Activated T-cell treated with anti-CD3 and anti-CD28 coated beads for 48 hours (primary cell): ENCODE data around the gene AIP.
"Not testable (repeated sequence)": the region's sequence is repeated elsewhere in the genome, so short reads cannot be mapped to it uniquely, and the experiment has no call there.

Experiments used
- DNase-seq: peaks from one replicate; pipeline ENCODE4 v3.0.0-alpha.2; 2020; ENCODE audit warnings: low read depth

AIP gene

DNA sequence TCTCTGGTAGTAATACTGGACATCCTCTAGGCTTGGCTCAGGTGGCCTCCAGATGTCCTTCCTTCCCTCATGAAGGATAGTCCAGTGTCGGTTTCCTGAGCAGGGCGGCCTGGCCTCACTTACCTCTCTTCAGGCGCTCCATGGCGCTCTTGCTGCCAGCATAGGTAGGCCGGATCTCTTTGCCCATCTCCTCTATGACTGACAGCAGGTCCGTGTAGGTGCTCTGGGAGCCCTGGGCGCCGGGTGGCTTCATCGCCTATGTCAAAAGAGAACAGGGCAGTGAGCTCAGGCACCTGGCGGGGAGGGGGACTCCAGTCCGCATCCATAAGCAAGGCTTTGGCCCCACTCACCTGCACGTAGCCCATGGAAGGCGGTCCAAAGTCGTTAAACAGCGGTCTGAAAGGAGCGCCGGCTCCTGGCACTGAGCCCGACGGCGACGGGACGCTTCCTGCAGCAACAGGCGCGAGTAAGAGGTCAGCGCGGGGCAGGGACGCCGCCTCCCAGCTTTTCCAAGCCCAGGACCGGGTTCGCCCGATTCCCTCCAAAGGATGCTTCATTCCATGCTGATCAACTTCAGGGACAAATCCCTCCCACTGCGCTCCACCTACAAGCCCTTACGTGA, 24.5 kb downstream of the AIP start:
- no peak for DNase-seq

DNA sequence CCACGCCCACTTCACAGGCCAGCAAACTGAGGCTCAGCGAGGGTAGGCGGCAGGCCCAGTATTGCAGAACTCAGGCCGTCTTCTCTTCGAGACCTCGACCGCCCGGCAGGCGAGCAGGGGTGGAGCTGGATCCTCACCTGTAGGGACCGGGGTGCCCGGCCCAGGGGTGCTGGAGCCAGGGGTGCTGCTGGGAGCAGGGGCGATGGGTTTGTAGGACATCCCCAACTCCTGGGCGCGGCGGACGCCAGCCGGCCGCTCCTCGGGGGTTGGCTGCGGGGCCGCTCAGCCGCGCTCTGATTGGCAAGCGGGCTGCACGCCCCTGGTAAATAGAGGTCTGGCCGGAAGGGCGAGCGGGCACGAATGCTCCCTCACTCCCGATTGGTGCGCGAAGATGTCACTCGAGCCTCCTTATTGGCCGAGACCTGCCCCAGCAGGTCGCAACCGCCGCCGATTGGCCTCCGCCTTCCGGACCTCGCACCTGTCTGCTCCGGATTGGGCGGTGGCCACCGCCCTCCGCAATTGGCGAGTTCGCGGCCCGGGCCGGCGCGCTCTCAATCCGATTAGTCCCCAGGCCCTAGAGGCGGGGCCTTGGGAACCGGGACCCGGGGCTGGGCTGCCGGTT, 25.1 kb downstream of the AIP start, which contains the start of gene CDK2AP2:
TSS of gene CDK2AP2 (minus strand) at position 299 of the 622 bp plus-strand sequence. CDS start at position 219, 80 bp downstream.
- peak; percentile 98 for DNase-seq

DNA sequence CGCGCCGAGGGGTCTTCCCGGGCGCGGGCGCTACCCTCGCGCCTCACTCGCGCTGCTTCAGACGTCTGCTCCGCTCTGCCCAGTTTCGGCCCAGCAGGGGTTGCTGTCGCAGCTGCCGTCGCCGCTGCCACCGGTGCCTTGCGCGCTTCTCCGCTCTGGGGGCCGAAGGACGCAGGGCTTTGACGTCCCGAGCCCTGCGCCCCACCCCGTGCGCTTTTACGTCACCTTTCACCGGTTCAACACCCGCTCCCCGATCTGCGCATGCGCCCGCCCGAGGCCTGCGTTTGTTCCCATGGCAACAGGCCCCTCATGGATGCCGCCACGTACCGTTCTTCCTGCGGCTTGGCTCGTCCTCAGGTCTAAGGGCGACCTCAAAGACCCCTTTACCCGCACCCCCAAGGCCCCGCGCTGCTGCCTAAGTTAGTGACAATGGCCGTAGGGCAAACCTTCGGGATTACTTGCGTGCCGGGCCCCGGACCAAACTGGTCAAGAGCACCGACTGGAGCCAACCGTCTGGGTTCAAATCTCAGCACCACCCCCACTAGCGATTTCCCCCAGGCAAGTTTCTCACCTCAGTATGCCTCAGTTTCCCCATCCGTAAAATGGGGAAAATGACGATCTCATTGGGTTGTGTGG, 25.8 kb downstream of the AIP start:
- peak; percentile 97 for DNase-seq

DNA sequence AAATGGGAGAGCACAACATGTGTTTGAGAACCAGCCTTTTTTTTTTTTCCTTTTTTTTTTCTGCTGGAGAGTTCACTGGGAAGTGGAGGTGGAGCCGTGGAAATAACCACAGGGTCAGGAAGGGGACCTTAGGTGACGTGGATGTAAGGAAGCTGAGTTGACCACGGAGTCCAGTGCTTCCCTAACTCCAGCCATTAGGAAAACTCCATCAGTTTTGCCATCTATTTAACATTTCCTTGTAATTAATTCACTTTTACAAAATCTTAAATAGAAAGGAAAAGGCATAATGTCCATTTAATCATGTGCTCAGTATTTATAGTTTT, 27.2 kb downstream of the AIP start:
- no peak for DNase-seq

GRCh38 chr11:67511558-67511957, 28.7 kb downstream of the AIP start:
- not testable (repeated sequence) for DNase-seq

- DNase-seq, result no peak
Observed at GRCh38 chr11:67514116-67514515, 31.3 kb downstream of the AIP start.

DNA sequence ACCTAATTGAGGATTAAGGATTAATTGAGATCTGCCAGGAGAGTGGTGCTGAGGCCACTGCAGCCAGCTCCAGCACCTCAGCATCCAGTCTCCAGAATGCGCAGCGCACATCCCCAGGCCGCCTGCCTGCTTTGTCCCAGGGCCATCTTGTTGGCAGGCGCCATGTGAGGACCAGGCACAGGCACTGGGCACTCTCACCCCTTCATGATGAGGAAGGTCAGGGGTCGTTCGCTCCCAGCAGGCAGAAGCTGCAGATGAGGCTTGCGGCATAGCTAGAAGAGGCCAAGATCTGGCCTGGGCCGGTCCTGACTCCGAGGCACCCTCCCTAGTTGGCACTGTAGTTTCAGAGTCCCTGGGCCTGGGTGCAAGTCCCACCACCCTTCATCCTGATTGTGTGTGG, 34.0 kb downstream of the AIP start:
- no peak for DNase-seq

DNA sequence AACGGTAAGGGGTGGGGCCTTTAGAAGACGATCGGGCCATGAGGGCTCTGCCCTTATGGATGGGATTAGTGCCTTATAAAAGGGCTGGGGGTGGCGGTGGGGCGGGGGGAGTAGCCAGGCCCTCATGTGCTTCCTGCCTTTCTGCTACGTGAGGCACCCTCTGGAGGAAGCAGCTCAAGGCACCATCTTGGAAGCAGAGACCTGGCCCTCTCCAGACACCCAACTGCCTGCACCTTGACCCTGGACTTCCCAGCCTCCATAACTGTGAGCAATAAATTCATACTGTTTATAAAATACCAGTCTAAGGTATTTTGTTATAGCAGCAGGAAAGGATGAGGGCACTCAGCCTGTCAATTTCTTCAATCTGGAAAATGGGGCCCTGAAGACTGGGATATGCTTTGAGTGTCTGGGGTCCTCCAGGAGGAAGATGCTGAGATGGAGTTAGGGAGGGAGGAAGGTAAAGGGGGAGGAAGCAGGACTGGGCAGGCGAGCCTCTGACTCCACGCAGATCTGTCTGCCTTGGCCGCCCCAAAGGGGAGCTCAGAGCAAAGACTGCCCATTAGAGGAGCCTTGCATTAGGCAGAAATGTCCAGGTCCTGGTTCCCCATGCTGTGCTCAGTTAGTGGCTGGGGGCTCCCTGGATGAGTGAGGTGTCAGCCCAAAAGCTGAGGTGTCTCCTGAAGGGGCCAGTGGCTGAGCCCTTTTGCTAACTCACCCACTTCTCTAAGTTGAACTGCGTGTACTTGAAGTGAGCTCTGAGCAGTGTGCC, 35.1 kb downstream of the AIP start:
- no peak for DNase-seq

DNA sequence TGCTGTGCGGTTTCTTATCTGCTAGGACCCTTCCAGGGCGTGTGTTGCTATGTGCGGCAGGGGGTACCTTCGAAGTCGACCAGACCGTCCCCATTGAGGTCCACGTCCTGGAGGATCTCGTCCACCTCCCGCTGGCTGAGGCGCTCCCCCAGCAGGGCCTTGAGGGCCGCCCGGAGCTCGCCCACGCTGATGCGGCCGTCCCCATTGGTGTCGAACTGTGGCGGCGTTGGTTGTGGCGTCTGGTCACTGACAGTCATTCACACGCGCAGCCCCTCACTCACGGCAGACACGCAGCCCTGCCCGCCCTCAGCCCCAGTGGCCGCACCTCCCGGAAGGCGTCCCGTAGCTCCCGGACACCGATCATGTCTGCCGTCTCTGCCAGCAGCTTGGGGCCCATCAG, 36.9 kb downstream of the AIP start:
- DNase-seq, result no peak

DNA sequence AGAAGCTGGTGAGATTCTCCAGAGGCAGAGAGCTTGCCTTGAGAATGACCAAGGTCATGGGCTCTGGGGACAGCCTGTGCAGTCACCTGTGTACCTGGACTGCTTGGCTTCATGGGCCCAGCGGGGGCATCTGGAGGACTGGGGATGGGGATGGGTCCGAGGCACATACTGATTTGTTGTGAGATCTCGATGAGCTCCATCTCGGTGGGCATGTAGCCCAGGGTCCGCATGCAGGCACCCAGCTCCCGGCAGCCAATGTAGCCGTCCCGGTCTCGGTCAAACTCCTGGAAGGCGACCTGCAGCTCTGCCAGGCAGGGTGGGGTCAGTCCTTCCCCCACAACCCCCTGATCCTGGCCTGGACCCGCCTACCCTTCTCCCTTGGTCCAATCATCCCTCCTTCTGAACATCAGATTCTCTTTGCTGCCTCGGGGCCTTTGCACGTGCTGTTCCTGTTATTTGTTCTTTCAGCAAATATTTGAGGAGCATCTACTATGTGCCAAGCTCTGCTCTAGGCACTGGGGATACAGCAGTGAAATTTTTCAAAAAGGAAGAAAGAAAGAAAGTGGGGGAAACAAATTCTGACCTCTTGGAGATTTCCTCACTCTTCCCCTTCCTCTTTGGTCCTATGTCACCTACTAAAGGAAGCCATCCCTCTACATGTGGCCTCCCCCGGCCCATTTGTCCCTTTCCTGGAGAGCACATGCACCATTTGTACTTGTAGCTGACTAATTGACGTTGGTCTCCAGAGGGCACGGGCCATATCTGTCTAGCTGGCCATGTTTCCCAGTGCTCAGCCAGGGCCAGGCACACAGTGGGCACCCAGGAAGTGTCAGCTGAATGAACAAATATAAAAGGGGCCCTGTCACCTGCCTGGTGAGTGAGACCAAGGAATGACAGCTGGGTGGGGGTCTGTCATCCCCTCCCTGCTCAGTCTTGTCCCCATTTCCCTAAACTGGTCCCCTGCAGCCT, 38.3 kb downstream of the AIP start:
- no peak for DNase-seq

- DNase-seq, result no peak
Observed at GRCh38 chr11:67521924-67522323, 39.1 kb downstream of the AIP start.

- DNase-seq, result no peak
Observed at GRCh38 chr11:67522338-67522737, 39.5 kb downstream of the AIP start.

DNA sequence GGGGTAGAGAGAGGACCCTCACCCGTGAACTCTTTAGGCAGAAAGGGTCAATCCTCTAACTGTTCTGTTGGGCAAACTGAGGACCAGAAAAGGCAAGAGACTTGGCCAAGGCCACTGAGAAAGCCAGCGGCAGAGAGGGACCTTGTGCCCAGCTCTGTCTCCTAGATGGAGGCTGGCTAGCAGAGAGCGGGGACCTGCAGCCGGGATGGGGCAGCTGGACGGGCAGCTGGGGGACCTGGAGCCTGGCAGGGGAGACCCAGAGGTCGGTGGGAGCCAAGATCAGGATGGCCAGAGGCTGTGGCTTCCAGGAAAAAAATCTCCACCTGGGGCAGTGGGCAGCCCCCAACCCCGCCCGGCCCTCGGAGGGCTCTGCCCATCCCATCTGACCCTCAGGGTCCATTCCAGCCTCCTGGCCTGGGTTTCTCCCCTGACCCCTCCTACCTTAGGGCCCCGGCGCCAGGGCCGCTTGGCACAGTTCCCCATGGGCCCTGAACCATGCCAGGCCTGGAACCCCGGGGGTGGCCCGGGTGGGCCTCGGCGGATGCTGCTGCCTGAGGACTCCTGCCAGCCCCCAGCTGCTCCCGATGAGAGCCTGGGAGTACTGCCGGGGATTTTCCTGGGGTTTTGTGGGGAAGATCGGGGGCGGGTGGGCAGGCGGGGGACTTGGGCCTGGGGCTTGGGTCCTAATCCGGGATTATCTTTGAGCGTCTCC, 40.2 kb downstream of the AIP start, which contains the start of gene CABP2:
TSS of gene CABP2 (minus strand) at position 603 of the 712 bp plus-strand sequence. CDS start at position 483, 120 bp downstream.
- DNase-seq, result no peak

- DNase-seq, result no peak
Observed at GRCh38 chr11:67523556-67524479, 41.0 kb downstream of the AIP start.

- no peak for DNase-seq
Observed at GRCh38 chr11:67524480-67524808, 41.6 kb downstream of the AIP start.

- no peak for DNase-seq
Observed at GRCh38 chr11:67525275-67525976, 42.6 kb downstream of the AIP start.

- DNase-seq, result no peak
Observed at GRCh38 chr11:67528376-67528775, 45.5 kb downstream of the AIP start.

- no peak for DNase-seq
Observed at GRCh38 chr11:67530282-67530592, 47.4 kb downstream of the AIP start.

DNA sequence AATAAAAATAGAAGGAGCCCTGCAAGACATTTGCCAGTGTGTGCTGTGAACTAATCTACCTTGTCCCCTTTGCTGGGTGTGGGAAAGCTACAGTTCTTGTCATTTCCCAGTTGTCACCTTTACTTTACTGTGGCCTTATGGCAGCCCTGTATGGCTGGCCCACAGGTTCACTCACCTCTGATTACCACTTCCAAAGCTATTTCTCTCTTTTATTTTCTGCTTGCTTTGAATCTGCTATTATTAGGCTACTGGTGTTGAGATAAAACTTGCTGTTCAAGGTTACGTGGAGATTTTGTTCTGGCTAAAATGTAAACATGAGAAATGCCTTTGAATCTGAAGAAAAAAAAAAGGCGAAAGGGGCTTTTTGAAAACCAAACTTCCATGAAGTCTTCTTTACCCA, 50.1 kb downstream of the AIP start:
- DNase-seq, result no peak
